K562 (cell line): Measurements from ENCODE around the gene ZSWIM3. TPM values are rescaled to one million over a fixed set of nuclear protein-coding genes. Genes with fewer than 3 reads are reported as not detected.

ENCODE experiments used
- MECOM ChIP-seq: fragments of 250-450 bp; sonication (Bioruptor Pico); IDR thresholded peaks from 2 replicates; pipeline ENCODE4 v1.8.0; 2022; ENCODE audit warnings: inconsistent platforms
- SMAD2 ChIP-seq: fragments of 150-350 bp; IDR thresholded peaks from 2 replicates; pipeline ENCODE4 v1.6.1; 2014; ENCODE audit warnings: low read depth, mild to moderate bottlenecking, low read length
- SREBF2 ChIP-seq: sonication (generic); formaldehyde crosslinking; IDR thresholded peaks from 2 replicates; pipeline ENCODE4 v1.4.0; 2020; ENCODE audit warnings: mild to moderate bottlenecking, missing genetic modification reagents
- ZC3H11A ChIP-seq: IDR thresholded peaks from 2 replicates; pipeline ENCODE4 v1.6.1; 2012; ENCODE audit warnings: low read depth, low read length, improper control_type of control experiment
- ZC3H4 ChIP-seq: sonication (generic); formaldehyde crosslinking; IDR thresholded peaks from 2 replicates; pipeline ENCODE4 v1.9.0; 2021; ENCODE audit warnings: missing genetic modification reagents, borderline replicate concordance
- ZNF24 ChIP-seq: fragments of 450-650 bp; IDR thresholded peaks from 2 replicates; pipeline ENCODE4 v1.6.1; 2016
- ZNF77 ChIP-seq: fragments of 250-450 bp; sonication (Bioruptor Pico); IDR thresholded peaks from 2 replicates; pipeline ENCODE4 v1.5.0; 2020
- polyA plus RNA-seq, 8 experiments: library from polyadenylated mRNA; depleted of rRNA in 4 of 8; stranded (reverse) in 5 of 8; unstranded in 3 of 8; fragments of >200 nt; fragmentation: Nextera tagmentation in 2 of 8; fragmentation: Illumina TruSeq in 1 of 8; extraction: Ambion mirVana in 2 of 8; extraction: Trizol in 1 of 8; gene quantifications; 2 replicates each; pipeline versions ENCODE4 v1.2.1 to v1.2.3, GENCODE V29; 2011 to 2014; ENCODE audit warnings: inconsistent platforms in 1 of 8, missing spikeins in 1 of 8
- total RNA-seq, 7 experiments: library from RNA; depleted of rRNA in 6 of 7; stranded (reverse); fragments of >200 nt in 6 of 7; fragmentation: Illumina TruSeq in 2 of 7; extraction: Trizol in 2 of 7; gene quantifications; 2 replicates each; pipeline versions ENCODE4 v1.2.1 to v1.2.3, GENCODE V29; 2011 to 2021; ENCODE audit warnings: low replicate concordance in 1 of 7
- TF ChIP-seq, protein P1 (sequence below), 2 experiments: fragments of 450-650 bp; conservative IDR thresholded peaks; 2 replicates each; pipeline ENCODE4 v1.6.1; 2017; ENCODE audit warnings: mild to moderate bottlenecking in 2 of 2, moderate library complexity in 2 of 2
- TF ChIP-seq, protein P2 (sequence below): fragments of 250-450 bp; sonication (Bioruptor Pico); IDR thresholded peaks from 2 replicates; pipeline ENCODE4 v1.4.0; 2020; ENCODE audit warnings: mild to moderate bottlenecking, moderate library complexity, borderline replicate concordance

Gene ZSWIM3
- total and polyA plus RNA-seq, 9 of the 15 experiments (the other 6 are each of a cell fraction or from before 2014, with no cell fraction given): 1.7 to 4.3 (median 2.9) TPM

DNA sequence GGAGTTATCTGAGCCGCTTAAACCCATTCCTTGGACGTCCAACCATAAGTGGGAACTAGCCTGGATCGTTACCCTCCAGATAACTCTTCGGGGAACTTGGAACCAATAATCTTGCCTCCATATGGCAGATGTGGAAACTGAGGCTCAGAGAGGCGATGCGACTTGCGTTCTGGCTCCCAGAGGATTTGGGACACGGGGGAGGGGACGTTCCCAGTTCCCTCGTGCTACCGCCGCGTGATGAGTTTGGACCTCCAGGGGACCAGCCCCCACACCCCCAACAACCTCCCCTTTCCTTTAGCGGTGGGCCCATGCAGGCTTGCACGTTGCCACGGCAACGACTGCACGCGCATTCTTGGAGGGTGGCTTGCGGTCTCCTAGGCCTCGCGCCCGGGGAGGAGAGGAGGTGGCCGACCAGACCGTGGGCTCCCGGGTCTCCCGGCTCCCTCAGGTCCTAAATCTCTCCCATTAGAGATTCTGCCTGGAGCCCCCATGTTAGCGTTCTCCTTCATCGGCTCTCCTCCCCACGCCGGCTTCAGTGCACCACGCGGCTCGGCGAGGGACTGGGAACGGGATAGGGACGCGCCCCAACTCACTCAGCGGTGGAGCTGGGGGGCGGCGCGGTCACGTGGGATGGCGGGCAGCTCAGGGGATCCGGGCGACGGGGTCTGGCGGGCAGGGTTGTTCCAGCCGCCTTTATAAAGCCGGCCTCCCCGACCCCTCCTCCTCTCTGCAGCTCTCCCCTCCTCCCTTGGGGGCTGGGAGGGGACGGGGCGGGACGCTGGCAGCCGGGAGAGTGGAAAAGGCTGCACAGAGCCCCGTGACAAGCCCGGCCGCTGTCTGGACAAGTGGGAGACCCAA lies 54.3 kb downstream of the ZSWIM3 start, which contains the start of gene PLTP (continued):
- TF ChIP-seq, protein P1, sequence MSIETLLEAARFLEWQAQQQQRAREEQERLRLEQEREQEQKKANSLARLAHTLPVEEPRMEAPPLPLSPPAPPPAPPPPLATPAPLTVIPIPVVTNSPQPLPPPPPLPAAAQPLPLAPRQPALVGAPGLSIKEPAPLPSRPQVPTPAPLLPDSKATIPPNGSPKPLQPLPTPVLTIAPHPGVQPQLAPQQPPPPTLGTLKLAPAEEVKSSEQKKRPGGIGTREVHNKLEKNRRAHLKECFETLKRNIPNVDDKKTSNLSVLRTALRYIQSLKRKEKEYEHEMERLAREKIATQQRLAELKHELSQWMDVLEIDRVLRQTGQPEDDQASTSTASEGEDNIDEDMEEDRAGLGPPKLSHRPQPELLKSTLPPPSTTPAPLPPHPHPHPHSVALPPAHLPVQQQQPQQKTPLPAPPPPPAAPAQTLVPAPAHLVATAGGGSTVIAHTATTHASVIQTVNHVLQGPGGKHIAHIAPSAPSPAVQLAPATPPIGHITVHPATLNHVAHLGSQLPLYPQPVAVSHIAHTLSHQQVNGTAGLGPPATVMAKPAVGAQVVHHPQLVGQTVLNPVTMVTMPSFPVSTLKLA (conservative IDR thresholded peaks at IDR 0.05): peak in 1 of 2 experiments; percentile 27; a peak in 1 of 4 replicates
- TF ChIP-seq, protein P2, sequence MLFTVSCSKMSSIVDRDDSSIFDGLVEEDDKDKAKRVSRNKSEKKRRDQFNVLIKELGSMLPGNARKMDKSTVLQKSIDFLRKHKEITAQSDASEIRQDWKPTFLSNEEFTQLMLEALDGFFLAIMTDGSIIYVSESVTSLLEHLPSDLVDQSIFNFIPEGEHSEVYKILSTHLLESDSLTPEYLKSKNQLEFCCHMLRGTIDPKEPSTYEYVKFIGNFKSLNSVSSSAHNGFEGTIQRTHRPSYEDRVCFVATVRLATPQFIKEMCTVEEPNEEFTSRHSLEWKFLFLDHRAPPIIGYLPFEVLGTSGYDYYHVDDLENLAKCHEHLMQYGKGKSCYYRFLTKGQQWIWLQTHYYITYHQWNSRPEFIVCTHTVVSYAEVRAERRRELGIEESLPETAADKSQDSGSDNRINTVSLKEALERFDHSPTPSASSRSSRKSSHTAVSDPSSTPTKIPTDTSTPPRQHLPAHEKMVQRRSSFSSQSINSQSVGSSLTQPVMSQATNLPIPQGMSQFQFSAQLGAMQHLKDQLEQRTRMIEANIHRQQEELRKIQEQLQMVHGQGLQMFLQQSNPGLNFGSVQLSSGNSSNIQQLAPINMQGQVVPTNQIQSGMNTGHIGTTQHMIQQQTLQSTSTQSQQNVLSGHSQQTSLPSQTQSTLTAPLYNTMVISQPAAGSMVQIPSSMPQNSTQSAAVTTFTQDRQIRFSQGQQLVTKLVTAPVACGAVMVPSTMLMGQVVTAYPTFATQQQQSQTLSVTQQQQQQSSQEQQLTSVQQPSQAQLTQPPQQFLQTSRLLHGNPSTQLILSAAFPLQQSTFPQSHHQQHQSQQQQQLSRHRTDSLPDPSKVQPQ: no peak
- 0 out of 2 replicates have a peak, but pooled peaks have one; percentile 10 for TF ChIP-seq ZC3H4 (CRISPR knock-in tag)
- TF ChIP-seq ZNF77: no peak
- no peak for TF ChIP-seq ZC3H11A
- no peak for TF ChIP-seq MECOM (CRISPR knock-in tag)
- TF ChIP-seq ZNF24: no peak
- TF ChIP-seq SREBF2: 0 out of 2 replicates have a peak, but pooled peaks have one; percentile 2
- no peak for TF ChIP-seq SMAD2
- TF ChIP-seq, all 486 proteins: peak for 32
